Measurements from ENCODE around the gene MAEA. TPM values are rescaled to one million over a fixed set of nuclear protein-coding genes. Genes with fewer than 3 reads are reported as not detected.

MAEA gene
- total and polyA plus RNA-seq, 9 of the 15 experiments (the other 6 are each of a cell fraction or from before 2014, with no cell fraction given) = 2.1 to 86.5 (median 45.0) TPM

DNA sequence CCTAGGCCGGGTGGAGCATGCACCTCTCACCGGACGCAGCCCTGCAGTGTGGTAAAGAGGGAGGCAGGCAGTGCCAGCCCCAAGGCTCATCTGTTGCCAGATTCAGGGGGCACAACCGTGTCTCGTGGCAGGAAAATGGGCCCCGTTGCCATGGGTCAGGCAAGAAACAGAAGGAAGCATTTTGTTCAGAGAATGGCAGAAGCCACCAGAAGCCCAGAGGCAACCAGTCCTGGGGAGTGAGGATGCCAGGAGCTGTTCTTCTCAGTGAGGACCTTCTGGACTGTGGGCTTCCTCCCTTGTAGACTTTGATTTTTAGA is 44.8 kb downstream of the MAEA start:
- Histone ChIP-seq H3K36me3 (ENCODE audit: control insufficient read depth, insufficient read depth, low read length) (peaks cover 81% of the 10 kb centered on the region; the same call in 2 of the 3 replicates), H3K4me1 (replicated peaks in 1 of 2; ENCODE audit: control insufficient read depth in 2 of 2, insufficient read depth in 2 of 2, low read length in 2 of 2) (peaks cover 0 to 13% of the 10 kb centered on the region in 2 experiments; a peak in 2 of 5 replicates), H3K27me3 (ENCODE audit: control insufficient read depth in 2 of 2, insufficient read depth in 2 of 2, low read length in 2 of 2) (no peaks in the 10 kb centered on the region), H3K9ac (ENCODE audit: insufficient read depth in 1 of 2, low read depth in 2 of 2, low read length in 2 of 2) (no peak overlapping the region), H3K79me2 (ENCODE audit: control insufficient read depth, insufficient read depth, low read length) (peaks cover 3% of the 10 kb centered on the region; the same call in 2 of the 3 replicates), H2AFZ (ENCODE audit: low read depth, low read length) (no peak overlapping the region), H3K27ac (ENCODE audit: extremely low read depth, low read depth, low read length) (no peak overlapping the region), H3K4me3 (no peak overlapping the region), H3K4me2 (ENCODE audit: insufficient read depth, low read length) (no peak overlapping the region), H3K9me3 (replicated peaks; ENCODE audit: control insufficient read depth, insufficient read depth, low read depth, low read length) (no peaks in the 10 kb centered on the region), H3K9me1 (ENCODE audit: control insufficient read depth, insufficient read depth, low read length) (no peaks in the 10 kb centered on the region), H4K20me1 (replicated peaks; ENCODE audit: control insufficient read depth, insufficient read depth, low read length) (no peaks in the 10 kb centered on the region; the same call in 1 of the 2 replicates)
- ATAC-seq (no peak), FAIRE-seq (no peak), DNase-seq (ENCODE audit: extremely low read depth in 1 of 4, low spot score in 3 of 4) (no peak)
- TF ChIP-seq, protein P1, sequence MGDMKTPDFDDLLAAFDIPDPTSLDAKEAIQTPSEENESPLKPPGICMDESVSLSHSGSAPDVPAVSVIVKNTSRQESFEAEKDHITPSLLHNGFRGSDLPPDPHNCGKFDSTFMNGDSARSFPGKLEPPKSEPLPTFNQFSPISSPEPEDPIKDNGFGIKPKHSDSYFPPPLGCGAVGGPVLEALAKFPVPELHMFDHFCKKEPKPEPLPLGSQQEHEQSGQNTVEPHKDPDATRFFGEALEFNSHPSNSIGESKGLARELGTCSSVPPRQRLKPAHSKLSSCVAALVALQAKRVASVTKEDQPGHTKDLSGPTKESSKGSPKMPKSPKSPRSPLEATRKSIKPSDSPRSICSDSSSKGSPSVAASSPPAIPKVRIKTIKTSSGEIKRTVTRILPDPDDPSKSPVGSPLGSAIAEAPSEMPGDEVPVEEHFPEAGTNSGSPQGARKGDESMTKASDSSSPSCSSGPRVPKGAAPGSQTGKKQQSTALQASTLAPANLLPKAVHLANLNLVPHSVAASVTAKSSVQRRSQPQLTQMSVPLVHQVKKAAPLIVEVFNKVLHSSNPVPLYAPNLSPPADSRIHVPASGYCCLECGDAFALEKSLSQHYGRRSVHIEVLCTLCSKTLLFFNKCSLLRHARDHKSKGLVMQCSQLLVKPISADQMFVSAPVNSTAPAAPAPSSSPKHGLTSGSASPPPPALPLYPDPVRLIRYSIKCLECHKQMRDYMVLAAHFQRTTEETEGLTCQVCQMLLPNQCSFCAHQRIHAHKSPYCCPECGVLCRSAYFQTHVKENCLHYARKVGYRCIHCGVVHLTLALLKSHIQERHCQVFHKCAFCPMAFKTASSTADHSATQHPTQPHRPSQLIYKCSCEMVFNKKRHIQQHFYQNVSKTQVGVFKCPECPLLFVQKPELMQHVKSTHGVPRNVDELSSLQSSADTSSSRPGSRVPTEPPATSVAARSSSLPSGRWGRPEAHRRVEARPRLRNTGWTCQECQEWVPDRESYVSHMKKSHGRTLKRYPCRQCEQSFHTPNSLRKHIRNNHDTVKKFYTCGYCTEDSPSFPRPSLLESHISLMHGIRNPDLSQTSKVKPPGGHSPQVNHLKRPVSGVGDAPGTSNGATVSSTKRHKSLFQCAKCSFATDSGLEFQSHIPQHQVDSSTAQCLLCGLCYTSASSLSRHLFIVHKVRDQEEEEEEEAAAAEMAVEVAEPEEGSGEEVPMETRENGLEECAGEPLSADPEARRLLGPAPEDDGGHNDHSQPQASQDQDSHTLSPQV (IDR thresholded peaks at IDR 0.05) = no peak
- TF ChIP-seq, protein P2, sequence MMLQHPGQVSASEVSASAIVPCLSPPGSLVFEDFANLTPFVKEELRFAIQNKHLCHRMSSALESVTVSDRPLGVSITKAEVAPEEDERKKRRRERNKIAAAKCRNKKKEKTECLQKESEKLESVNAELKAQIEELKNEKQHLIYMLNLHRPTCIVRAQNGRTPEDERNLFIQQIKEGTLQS (IDR thresholded peaks at IDR 0.05) = no peak
- TF ChIP-seq, protein P2 (CRISPR knock-in tag; conservative IDR thresholded peaks at IDR 0.05) = no peak
- no TSS peak for BruUV-seq (replicated peaks)
- intact Hi-C loops (cut with micrococcal nuclease) (no loop called here), in situ Hi-C loops (cut with MboI) (no loop called here)
- POLR2A ChIA-PET = no interaction called here
- 98% methylated on average over 6 of the region's 6 CpGs for WGBS (ENCODE audit: insufficient coverage, low coverage, missing lambda C conversion rate)
- CTCF ChIA-PET (ENCODE audit: low intra/inter-chr PET ratio) = no interaction called here
